ENCODE data around the gene HABP2. TPM values are rescaled to one million over a fixed set of nuclear protein-coding genes. Genes with fewer than 3 reads are reported as not detected.

Gene HABP2
- total RNA-seq, 1 experiment from 2014 or later: not detected

DNA sequence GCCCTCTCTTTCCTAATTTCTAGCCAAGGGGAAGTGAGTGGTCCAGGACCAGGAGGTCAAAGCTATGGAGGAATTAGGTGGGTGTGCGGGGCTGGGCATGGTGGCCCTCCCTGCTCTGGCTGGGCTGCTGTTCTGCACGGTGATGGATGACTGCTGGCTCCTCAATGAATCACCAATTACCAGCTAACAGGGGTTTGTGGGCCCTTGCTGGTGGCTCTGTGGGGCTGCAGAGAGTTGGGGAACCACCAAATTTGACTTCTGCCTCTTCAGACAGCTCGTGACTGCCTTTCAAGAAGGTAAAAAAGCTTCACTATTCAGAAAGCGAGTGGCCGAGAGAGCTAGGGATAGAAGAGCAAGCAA lies 35.0 kb upstream of the HABP2 start:
- H3K23me2 ChIP-seq (ENCODE audit: insufficient read length, low read depth, low read length, poor library complexity, severe bottlenecking): no peaks in the 10 kb centered on the region
- no peak overlapping the region for H4K5ac ChIP-seq (ENCODE audit: insufficient read length, low read depth, low read length)
- no peak overlapping the region for H2AFZ ChIP-seq (ENCODE audit: low read length)
- no peak overlapping the region for H3K4ac ChIP-seq (ENCODE audit: low read depth, low read length)
- no peak overlapping the region for H2BK15ac ChIP-seq (ENCODE audit: low read depth, low read length)
- DNase-seq: no peak
- no peak overlapping the region for H4K8ac ChIP-seq (replicated peaks; ENCODE audit: insufficient read length, low read depth, low read length)
- H4K91ac ChIP-seq (ENCODE audit: insufficient read length, low read depth, low read length): no peak overlapping the region
- no peak overlapping the region for H2BK5ac ChIP-seq (ENCODE audit: insufficient read length, low read length)
- no peaks in the 10 kb centered on the region for H3K4me1 ChIP-seq (ENCODE audit: insufficient read depth, low read length)
- H4K20me1 ChIP-seq (ENCODE audit: control insufficient read depth, insufficient read depth, insufficient read length): no peaks in the 10 kb centered on the region
- no peaks in the 10 kb centered on the region for H3K27me3 ChIP-seq (ENCODE audit: insufficient read depth, low read length)
- no peak overlapping the region for H3K9ac ChIP-seq (ENCODE audit: extremely low read depth, insufficient read length, low read length)
- H3K79me1 ChIP-seq (ENCODE audit: insufficient read depth, low read depth, low read length, poor library complexity, severe bottlenecking): no peaks in the 10 kb centered on the region
- no peaks in the 10 kb centered on the region for H3K4me1 Mint-ChIP-seq
- no peak overlapping the region for H3K27ac ChIP-seq (ENCODE audit: insufficient read length, low read depth, low read length)
- H3T11ph ChIP-seq (ENCODE audit: low read length): no peak overlapping the region
- TF ChIP-seq, protein P1, sequence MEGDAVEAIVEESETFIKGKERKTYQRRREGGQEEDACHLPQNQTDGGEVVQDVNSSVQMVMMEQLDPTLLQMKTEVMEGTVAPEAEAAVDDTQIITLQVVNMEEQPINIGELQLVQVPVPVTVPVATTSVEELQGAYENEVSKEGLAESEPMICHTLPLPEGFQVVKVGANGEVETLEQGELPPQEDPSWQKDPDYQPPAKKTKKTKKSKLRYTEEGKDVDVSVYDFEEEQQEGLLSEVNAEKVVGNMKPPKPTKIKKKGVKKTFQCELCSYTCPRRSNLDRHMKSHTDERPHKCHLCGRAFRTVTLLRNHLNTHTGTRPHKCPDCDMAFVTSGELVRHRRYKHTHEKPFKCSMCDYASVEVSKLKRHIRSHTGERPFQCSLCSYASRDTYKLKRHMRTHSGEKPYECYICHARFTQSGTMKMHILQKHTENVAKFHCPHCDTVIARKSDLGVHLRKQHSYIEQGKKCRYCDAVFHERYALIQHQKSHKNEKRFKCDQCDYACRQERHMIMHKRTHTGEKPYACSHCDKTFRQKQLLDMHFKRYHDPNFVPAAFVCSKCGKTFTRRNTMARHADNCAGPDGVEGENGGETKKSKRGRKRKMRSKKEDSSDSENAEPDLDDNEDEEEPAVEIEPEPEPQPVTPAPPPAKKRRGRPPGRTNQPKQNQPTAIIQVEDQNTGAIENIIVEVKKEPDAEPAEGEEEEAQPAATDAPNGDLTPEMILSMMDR (conservative IDR thresholded peaks at IDR 0.05): no peak
- no peaks in the 10 kb centered on the region; a peak in 2 of 5 replicates for H3K9me3 Mint-ChIP-seq
- H3K36me3 Mint-ChIP-seq (ENCODE audit: insufficient read depth in 1 of 3, low read depth in 3 of 3): no peaks in the 10 kb centered on the region
- no peak overlapping the region for H3K4me2 ChIP-seq (ENCODE audit: insufficient read depth, insufficient read length, low read length)
- H3K27ac Mint-ChIP-seq: no peak overlapping the region
- no peak overlapping the region for H3K4me3 Mint-ChIP-seq
- H3K18ac ChIP-seq (ENCODE audit: insufficient read length, low read depth, low read length): no peak overlapping the region
- H2AK5ac ChIP-seq (ENCODE audit: insufficient read length, low read length): no peak overlapping the region
- WGBS (ENCODE audit: extremely low coverage, insufficient read length, low lambda C conversion rate): no CpG with 5 or more reads among the region's 5 CpGs
- no peak overlapping the region for H2BK12ac ChIP-seq (ENCODE audit: insufficient read length, low read depth, low read length)
- H3K9me3 ChIP-seq (ENCODE audit: control insufficient read depth, low read depth, low read length): no peaks in the 10 kb centered on the region
- H3K14ac ChIP-seq (ENCODE audit: insufficient read depth, low read length): no peak overlapping the region; the same call in 1 of the 2 replicates
- H3K23ac ChIP-seq (ENCODE audit: insufficient read length, low read depth, low read length): no peak overlapping the region
- no peak overlapping the region for H2BK120ac ChIP-seq (ENCODE audit: low read depth, low read length, poor library complexity, severe bottlenecking)
- H3K79me2 ChIP-seq (ENCODE audit: insufficient read depth, low read length): no peaks in the 10 kb centered on the region
- H3K27me3 Mint-ChIP-seq (ENCODE audit: low read depth): peaks cover 31% of the 10 kb centered on the region
- H3K56ac ChIP-seq (ENCODE audit: insufficient read length, low read depth, low read length): no peak overlapping the region
- H2BK20ac ChIP-seq (ENCODE audit: low read depth, low read length, poor library complexity, severe bottlenecking): no peak overlapping the region
